Measurements from ENCODE around the gene CDC34. TPM values are rescaled to one million over a fixed set of nuclear protein-coding genes. Genes with fewer than 3 reads are reported as not detected.

CDC34 gene
- total RNA-seq, 6 experiments from 2014 or later, result 44.8 to 81.8 (median 49.5) TPM

- no peaks in the 10 kb centered on the region for H3K27me3 ChIP-seq
- H3K4me3 ChIP-seq, result no peak overlapping the region
- intact Hi-C loops (cut with DNase I), result no loop called here
- TF ChIP-seq CTCF (IDR thresholded peaks at IDR 0.05) (no peak), POLR2A (IDR thresholded peaks at IDR 0.05) (no peak)
- no peak for ATAC-seq
- no peaks in the 10 kb centered on the region for H3K36me3 ChIP-seq
- no peak overlapping the region for H3K27ac ChIP-seq
- H3K4me1 ChIP-seq, result no peaks in the 10 kb centered on the region
- WGBS (ENCODE audit: insufficient coverage, low coverage, low lambda C conversion rate, missing lambda C conversion rate), result 45% methylated on average over 6 of the region's 13 CpGs
- no peak for DNase-seq
- H3K9me3 ChIP-seq, result no peaks in the 10 kb centered on the region
These were observed 5.6 kb upstream of the CDC34 start for GRCh38 chr19:525857-526419.

- no peaks in the 10 kb centered on the region for H3K9me3 ChIP-seq
- no peaks in the 10 kb centered on the region for H3K27me3 ChIP-seq
- intact Hi-C loops (cut with DNase I), result no loop called here
- TF ChIP-seq POLR2A (IDR thresholded peaks at IDR 0.05) (no peak), CTCF (IDR thresholded peaks at IDR 0.05) (no peak)
- 37% methylated on average over 17 of the region's 38 CpGs for WGBS (ENCODE audit: insufficient coverage, low coverage, low lambda C conversion rate, missing lambda C conversion rate)
- H3K4me1 ChIP-seq, result peaks cover 0 to 19% (median 9%) of the 10 kb centered on the region in 4 donors
- peak; percentile 10 to 46 (median 30) for ATAC-seq
- H3K27ac ChIP-seq, result peak overlapping the region; percentile 57 to 95 (median 88)
- peak overlapping the region; percentile 62 to 87 (median 76) for H3K4me3 ChIP-seq
- no peaks in the 10 kb centered on the region for H3K36me3 ChIP-seq
- DNase-seq, result peak in 1 of 3 donors; percentile 32
These were observed 1.2 kb upstream of the CDC34 start for GRCh38 chr19:530134-531008.

- no peaks in the 10 kb centered on the region for H3K27me3 ChIP-seq
- peaks cover 0 to 6% (median 1%) of the 10 kb centered on the region in 4 donors for H3K36me3 ChIP-seq
- no peaks in the 10 kb centered on the region for H3K9me3 ChIP-seq
- TF ChIP-seq POLR2A (IDR thresholded peaks at IDR 0.05) (no peak), CTCF (IDR thresholded peaks at IDR 0.05) (peak in 1 of 4 donors; percentile 6)
- whole genome bisulfite sequencing (ENCODE audit: insufficient coverage, low coverage, low lambda C conversion rate, missing lambda C conversion rate), result no CpG with 5 or more reads among the region's 103 CpGs
- DNase-seq, result peak; percentile 87 to 88 (median 88)
- intact Hi-C loops (cut with DNase I), result no loop called here
- peaks cover 0 to 23% (median 11%) of the 10 kb centered on the region in 4 donors for H3K4me1 ChIP-seq
- ATAC-seq, result peak; percentile 29 to 62 (median 58)
- peak overlapping the region; percentile 62 to 87 (median 76) for H3K4me3 ChIP-seq
- H3K27ac ChIP-seq, result peak overlapping the region; percentile 57 to 95 (median 88)
These were observed 379 bp upstream of the CDC34 start for GRCh38 chr19:531009-531752.

GRCh38 chr19:532561-533363, 1.2 kb downstream of the CDC34 start:
- Histone ChIP-seq H3K36me3 (peaks cover 4 to 19% (median 9%) of the 10 kb centered on the region in 4 donors), H3K4me1 (peaks cover 0 to 23% (median 11%) of the 10 kb centered on the region in 4 donors), H3K9me3 (no peaks in the 10 kb centered on the region), H3K27ac (peak overlapping the region; percentile 83 to 95 (median 88)), H3K4me3 (peak overlapping the region; percentile 87 to 95 (median 94)), H3K27me3 (no peaks in the 10 kb centered on the region)
- intact Hi-C loops (cut with DNase I), result no loop called here
- 0% methylated on average over 10 of the region's 47 CpGs for WGBS (ENCODE audit: insufficient coverage, low coverage, low lambda C conversion rate, missing lambda C conversion rate)
- ATAC-seq, result peak; percentile 19 to 58 (median 45)
- TF ChIP-seq POLR2A (IDR thresholded peaks at IDR 0.05) (no peak), CTCF (IDR thresholded peaks at IDR 0.05) (peak; percentile 36 to 57 (median 45))
- peak; percentile 70 to 92 (median 88) for DNase-seq
